ENCODE data around the gene TYW1B.
"Not testable (repeated sequence)": the region's sequence is repeated elsewhere in the genome, so short reads cannot be mapped to it uniquely, and the experiment has no call there.

GRCh38 chr7:72730815-72731214, 97.2 kb downstream of the TYW1B start:
- TF ChIP-seq, protein P1, sequence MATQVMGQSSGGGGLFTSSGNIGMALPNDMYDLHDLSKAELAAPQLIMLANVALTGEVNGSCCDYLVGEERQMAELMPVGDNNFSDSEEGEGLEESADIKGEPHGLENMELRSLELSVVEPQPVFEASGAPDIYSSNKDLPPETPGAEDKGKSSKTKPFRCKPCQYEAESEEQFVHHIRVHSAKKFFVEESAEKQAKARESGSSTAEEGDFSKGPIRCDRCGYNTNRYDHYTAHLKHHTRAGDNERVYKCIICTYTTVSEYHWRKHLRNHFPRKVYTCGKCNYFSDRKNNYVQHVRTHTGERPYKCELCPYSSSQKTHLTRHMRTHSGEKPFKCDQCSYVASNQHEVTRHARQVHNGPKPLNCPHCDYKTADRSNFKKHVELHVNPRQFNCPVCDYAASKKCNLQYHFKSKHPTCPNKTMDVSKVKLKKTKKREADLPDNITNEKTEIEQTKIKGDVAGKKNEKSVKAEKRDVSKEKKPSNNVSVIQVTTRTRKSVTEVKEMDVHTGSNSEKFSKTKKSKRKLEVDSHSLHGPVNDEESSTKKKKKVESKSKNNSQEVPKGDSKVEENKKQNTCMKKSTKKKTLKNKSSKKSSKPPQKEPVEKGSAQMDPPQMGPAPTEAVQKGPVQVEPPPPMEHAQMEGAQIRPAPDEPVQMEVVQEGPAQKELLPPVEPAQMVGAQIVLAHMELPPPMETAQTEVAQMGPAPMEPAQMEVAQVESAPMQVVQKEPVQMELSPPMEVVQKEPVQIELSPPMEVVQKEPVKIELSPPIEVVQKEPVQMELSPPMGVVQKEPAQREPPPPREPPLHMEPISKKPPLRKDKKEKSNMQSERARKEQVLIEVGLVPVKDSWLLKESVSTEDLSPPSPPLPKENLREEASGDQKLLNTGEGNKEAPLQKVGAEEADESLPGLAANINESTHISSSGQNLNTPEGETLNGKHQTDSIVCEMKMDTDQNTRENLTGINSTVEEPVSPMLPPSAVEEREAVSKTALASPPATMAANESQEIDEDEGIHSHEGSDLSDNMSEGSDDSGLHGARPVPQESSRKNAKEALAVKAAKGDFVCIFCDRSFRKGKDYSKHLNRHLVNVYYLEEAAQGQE (IDR thresholded peaks at IDR 0.05; ENCODE audit: insufficient replicate concordance, low read depth) = not testable (repeated sequence)
- not testable (repeated sequence) for TF ChIP-seq CTCF (IDR thresholded peaks at IDR 0.05; ENCODE audit: insufficient read depth, low read length); SPI1 (IDR thresholded peaks at IDR 0.05; ENCODE audit: borderline replicate concordance, low read depth); POLR2AphosphoS5 (IDR thresholded peaks at IDR 0.05; ENCODE audit: low read depth); GABPA (IDR thresholded peaks at IDR 0.05; ENCODE audit: low read depth)

All from HL-60 (cell line).